ENCODE data around the gene OPCML. TPM values are rescaled to one million over a fixed set of nuclear protein-coding genes. Genes with fewer than 3 reads are reported as not detected.

OPCML gene
- total RNA-seq, 1 experiment from 2014 or later, result not detected

- in situ Hi-C loops (cut with HindIII; ENCODE audit: low pct_unique_long_range_greater_than_20kb, low sequenced_read_pairs), result no loop called here
- H3K4me3 ChIP-seq (ENCODE audit: low read depth in 2 of 2, low read length in 2 of 2), result no peak overlapping the region
- H3K36me3 ChIP-seq (ENCODE audit: control insufficient read depth, insufficient read depth, low read length), result no peaks in the 10 kb centered on the region
- H3K4me1 ChIP-seq (ENCODE audit: control insufficient read depth, insufficient read depth, low read length), result no peaks in the 10 kb centered on the region
- ATAC-seq (no peak), DNase-seq (ENCODE audit: low read depth, low spot score) (no peak)
- no TSS peak for BruUV-seq (replicated peaks)
- no peaks in the 10 kb centered on the region for H3K9me3 ChIP-seq (ENCODE audit: control insufficient read depth, insufficient read depth, low read depth, low read length)
- intact Hi-C loops (cut with micrococcal nuclease; ENCODE audit: unreplicated experiment), result no loop called here
- ChIA-PET POLR2A (no interaction called here), CTCF (no interaction called here)
- TF ChIP-seq SIN3A (IDR thresholded peaks at IDR 0.05; ENCODE audit: borderline replicate concordance, insufficient read depth, low read depth, low read length) (no peak), TCF7L2 (IDR thresholded peaks at IDR 0.05; ENCODE audit: low read depth, low read length) (no peak), REST (IDR thresholded peaks at IDR 0.05; ENCODE audit: insufficient read depth in 1 of 2, low read depth in 2 of 2, low read length in 1 of 2) (no peak), POLR2AphosphoS5 (IDR thresholded peaks at IDR 0.05; ENCODE audit: low read depth, low read length) (no peak)
- H3K27me3 ChIP-seq (ENCODE audit: control insufficient read depth, insufficient read depth, low read length), result no peaks in the 10 kb centered on the region
- no peak overlapping the region for H3K27ac ChIP-seq (ENCODE audit: low read length)
These were observed 926.3 kb downstream of the OPCML start for GRCh38 chr11:132605825-132606570.

- POLR2A ChIA-PET, result no interaction called here
- in situ Hi-C loops (cut with HindIII; ENCODE audit: low pct_unique_long_range_greater_than_20kb, low sequenced_read_pairs), result no loop called here
These were observed 927.9 kb downstream of the OPCML start for GRCh38 chr11:132604431-132604830.

More at GRCh38 chr11:132604431-132604830, 927.9 kb downstream of the OPCML start:
- Histone ChIP-seq H3K4me1 (ENCODE audit: control insufficient read depth, insufficient read depth, low read length) (no peaks in the 10 kb centered on the region), H3K9me3 (ENCODE audit: control insufficient read depth, insufficient read depth, low read depth, low read length) (no peaks in the 10 kb centered on the region), H3K27ac (ENCODE audit: low read length) (no peak overlapping the region), H3K36me3 (ENCODE audit: control insufficient read depth, insufficient read depth, low read length) (no peaks in the 10 kb centered on the region), H3K4me3 (ENCODE audit: low read depth in 2 of 2, low read length in 2 of 2) (no peak overlapping the region), H3K27me3 (ENCODE audit: control insufficient read depth, insufficient read depth, low read length) (no peaks in the 10 kb centered on the region)
- TF ChIP-seq POLR2AphosphoS5 (IDR thresholded peaks at IDR 0.05; ENCODE audit: low read depth, low read length) (no peak), CTCF (IDR thresholded peaks at IDR 0.05) (no peak), SIN3A (IDR thresholded peaks at IDR 0.05; ENCODE audit: borderline replicate concordance, insufficient read depth, low read depth, low read length) (no peak)
- BruUV-seq (replicated peaks), result no TSS peak
- intact Hi-C loops (cut with micrococcal nuclease; ENCODE audit: unreplicated experiment), result no loop called here
- DNase-seq (ENCODE audit: low read depth, low spot score), result no peak
- ATAC-seq, result no peak
- CTCF ChIA-PET, result no interaction called here
